NOMO-1 (cell line): ENCODE measurements around the gene PDE7B.

Source experiments
- DNase-seq, 2 experiments: peaks; one replicate each; lab custom pipeline; 2025; ENCODE audit not compliant: unreplicated experiment in 2 of 2; lab: John Stamatoyannopoulos, UW

Gene PDE7B

DNA sequence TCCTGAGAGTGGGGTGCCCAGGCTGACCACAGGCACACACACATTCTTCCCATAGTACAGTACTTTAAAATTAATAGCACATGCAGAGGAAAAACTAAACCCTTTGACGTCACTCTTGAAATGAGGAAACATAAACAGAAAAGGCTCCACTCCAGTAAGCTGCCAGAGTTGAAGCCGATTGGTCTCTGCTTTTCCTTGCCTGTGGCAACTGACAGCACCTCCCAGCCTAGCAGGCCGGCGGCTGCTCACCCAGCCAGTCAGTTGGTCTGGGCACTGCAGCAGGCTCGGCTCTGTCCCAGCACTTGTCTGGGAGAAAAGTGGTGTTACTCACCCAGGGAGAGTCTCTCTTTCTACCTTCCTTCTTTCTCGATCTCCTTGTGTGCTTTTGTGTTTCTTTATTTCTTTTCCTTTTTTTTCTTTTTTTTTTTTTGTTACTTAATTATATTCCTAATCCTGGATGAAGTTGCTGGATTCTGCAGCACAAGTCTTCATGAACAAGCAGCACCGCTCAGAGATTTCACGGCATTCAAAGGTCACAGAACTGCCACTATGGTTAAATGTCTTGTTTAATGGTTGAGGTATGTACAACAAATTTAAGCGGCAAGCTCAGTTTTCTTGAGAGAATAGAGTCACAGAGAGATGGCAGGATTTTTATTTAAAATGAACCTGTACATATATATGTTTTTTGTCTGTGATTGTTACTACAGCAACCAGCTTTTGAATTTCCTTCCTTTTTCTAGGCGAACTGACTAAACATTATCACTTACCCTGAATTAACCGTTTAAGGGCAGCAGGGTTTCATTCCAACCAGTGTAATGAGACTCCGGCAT is at the start of gene PDE7B:
TSS of gene PDE7B (plus strand) at position 260 of the 830 bp plus-strand sequence.
- peak; percentile 81 to 83 for DNase-seq

DNA sequence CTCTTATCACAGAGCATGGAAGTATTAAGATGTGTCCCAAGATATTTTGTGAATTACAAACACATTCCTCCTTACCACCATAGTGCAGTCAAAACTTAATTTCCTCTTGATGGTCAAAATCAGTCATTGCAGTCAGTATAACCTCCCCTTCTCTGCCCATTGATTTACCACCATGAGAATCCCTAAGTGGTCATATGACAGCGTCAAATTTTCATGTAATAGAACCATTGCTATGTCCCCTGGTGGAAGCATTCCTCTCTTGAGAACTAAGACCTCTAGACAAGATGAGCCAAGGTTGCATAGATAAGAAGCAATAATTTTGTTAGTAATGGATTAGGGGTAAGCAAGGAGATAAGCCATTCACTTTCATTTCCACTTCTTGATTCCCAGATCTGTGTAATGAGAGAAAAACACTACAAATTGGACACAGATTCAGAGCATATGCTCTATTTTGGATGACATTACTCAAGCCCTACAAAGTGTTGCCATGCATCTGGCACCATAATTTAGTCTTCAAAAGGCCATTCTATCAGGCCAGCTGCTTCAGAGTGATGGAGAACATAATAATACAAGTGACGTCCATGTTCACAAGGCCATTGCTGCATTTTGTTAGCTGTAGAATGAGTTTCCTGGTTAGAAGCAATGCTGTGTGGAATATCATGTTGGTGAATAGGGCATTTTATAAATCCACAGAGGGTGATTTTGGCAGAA is 49.6 kb upstream of the PDE7B start:
- DNase-seq, result no peak

GRCh38 chr6:135810486-135810885 is 41.0 kb upstream of the PDE7B start:
- no peak for DNase-seq

DNA sequence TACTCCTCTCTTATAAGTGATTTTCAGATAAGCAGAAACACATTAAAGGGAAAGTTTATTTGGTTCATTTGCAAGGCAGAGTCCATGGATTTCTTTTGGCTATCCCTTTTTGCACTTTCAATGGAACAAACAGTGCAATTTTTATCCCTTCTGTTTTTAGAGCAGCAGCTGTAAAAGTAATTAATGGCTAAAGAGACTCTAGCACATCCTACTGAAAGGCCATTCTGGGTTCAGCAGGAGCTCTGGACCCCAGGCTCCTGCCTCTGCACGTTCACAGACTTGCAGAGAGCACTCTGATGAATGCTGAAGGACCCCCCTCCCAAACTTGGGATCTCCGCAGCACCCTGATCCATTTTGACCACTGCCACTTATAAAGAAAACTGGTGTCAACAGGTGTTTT is 40.3 kb upstream of the PDE7B start:
- no peak for DNase-seq

DNA sequence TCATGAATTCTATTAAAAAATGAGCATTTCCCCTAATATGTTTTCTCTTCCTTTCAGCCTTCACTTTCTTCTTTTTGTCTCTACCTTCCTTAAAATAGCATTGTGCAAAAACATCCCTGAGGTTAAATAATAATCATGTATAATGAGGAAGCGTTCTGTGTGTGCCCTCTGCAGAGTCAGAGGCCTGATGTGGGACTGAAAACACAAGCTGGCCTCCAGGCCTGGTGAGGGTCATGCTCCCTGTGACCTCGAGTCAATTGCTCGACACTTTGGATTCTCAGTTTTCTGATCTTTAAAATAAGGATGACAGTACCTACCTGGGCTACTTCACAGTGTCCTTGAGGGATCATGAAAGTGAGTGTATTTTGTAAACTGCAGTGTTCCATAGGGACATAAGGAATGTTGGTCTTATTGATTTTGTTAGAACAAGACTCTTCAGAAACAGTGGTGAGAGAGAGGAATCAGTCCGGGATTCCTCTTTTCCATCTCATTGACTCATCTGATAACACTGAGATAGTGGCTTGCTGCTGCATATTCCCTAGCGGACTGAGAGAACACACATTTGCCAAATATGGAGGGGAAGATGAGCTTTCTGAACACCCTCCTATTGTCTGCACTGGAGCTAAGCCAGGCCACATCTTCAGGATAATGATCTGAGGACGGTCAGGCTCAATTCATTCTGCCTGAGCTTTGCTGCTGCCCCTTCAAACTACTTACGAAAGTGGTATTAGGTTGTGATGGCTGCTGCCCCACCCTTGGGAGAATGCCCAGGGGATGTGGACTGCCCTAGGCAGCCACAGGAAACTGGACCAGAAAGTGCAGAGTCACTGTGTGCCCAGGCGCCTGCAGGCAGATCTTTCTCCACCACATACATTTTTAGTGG is 39.6 kb upstream of the PDE7B start:
- DNase-seq, result peak; percentile 13 to 40

- DNase-seq, result no peak
Observed at GRCh38 chr6:135813401-135813800, 38.1 kb upstream of the PDE7B start.

DNA sequence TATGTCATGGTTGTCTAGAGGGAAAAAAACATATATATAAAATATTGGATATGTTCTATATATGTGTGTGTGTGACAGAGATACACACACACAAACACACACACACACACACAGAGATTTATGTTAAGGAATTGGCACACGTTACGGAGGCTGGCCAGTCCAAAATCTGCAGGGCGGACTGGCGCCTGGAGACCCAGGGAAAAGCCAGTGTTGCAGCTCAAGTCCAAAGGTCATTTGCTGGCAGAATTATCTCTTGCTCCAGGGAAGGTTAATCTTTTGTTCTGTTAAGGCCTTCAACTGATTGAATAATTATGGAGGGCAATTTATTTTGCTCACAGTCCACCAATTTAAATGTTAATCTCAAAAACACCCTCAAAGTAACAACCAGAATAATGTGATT is 37.5 kb upstream of the PDE7B start:
- no peak for DNase-seq

DNA sequence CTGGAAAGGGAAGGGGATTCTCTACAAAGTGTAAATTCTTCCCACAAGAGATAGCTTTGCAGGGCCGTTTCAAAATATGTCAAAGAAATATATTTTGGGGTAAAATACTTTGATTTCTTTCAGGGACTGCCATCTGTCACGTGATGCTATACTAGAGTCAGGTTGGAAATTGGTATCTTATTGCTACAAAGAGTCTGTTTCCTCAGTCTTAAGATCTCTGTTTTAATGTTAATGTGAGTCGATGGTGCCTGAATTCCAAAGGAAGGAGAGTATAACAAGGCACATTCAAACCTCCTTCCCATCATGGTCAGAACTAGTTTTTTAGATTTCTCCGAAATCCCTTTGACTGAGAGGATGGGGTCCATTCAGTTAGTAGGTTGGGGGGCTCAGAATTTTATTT is 36.3 kb upstream of the PDE7B start:
- no peak for DNase-seq

GRCh38 chr6:135817035-135817434 is 34.5 kb upstream of the PDE7B start:
- no peak for DNase-seq

DNA sequence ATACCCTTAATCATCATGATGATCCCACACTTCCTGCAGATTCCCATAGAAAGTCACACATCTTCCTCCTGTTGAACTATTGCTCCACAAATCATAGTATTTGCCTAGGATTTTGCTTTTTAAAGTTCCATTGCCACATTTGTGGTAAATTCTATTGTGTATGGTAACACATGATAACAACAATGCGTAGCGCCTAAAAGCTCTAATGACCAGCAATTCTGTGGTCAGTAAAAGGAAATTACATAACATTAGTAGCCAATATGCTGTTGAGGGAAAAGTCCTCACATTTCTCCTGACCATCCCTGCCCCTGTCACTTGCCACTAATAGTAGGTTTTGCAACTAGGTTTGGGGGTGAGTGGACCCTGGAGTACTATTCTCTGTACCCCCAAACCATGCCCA is 31.8 kb upstream of the PDE7B start:
- peak; percentile 5 to 46 for DNase-seq

GRCh38 chr6:135820340-135820739 is 31.2 kb upstream of the PDE7B start:
- no peak for DNase-seq

DNA sequence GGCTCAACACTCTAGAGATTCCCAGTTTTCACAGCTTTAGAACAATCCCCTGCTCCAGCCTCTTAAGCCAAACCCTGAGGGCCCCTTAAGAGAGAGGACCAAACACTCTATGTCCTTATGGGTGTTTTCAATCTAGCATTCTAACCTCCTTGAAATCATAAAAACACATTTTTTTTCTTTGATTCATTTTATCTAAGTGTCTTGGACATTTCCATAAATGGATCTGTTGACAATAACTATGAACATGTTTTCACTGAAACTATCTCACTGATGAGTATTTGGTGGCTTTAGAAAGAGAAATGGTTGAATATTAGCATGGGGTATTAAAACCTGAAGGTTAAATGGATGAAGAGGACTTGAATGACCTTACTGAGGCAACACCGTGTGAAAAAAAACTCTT is 27.6 kb upstream of the PDE7B start:
- DNase-seq, result no peak

GRCh38 chr6:135826236-135826804 is 25.2 kb upstream of the PDE7B start:
- DNase-seq, result no peak

- DNase-seq, result no peak
Observed at GRCh38 chr6:135828021-135828420, 23.5 kb upstream of the PDE7B start.

- no peak for DNase-seq
Observed at GRCh38 chr6:135830452-135830881, 21.0 kb upstream of the PDE7B start.

DNA sequence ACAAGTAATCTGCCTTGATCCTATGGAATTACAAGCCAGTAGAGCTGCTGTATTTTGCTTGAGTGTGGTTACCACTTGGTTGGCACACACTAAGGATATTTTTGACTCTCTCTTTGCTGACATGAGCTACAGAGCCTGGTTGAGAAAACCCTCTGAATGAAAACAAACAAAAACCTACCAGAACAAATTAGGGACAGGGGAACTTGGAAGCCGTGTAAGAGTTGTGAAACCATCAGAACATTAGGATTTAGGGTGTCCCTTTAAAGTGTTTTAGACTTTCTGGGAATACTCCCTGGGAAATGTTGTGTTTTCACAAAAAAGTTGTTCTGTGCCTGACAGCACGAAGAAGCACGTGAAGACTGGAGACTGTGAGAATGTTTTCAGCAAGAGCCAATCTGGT is 20.5 kb upstream of the PDE7B start:
- DNase-seq, result no peak

- DNase-seq, result no peak
Observed at GRCh38 chr6:135832166-135832565, 19.3 kb upstream of the PDE7B start.

- no peak for DNase-seq
Observed at GRCh38 chr6:135833771-135834170, 17.7 kb upstream of the PDE7B start.

DNA sequence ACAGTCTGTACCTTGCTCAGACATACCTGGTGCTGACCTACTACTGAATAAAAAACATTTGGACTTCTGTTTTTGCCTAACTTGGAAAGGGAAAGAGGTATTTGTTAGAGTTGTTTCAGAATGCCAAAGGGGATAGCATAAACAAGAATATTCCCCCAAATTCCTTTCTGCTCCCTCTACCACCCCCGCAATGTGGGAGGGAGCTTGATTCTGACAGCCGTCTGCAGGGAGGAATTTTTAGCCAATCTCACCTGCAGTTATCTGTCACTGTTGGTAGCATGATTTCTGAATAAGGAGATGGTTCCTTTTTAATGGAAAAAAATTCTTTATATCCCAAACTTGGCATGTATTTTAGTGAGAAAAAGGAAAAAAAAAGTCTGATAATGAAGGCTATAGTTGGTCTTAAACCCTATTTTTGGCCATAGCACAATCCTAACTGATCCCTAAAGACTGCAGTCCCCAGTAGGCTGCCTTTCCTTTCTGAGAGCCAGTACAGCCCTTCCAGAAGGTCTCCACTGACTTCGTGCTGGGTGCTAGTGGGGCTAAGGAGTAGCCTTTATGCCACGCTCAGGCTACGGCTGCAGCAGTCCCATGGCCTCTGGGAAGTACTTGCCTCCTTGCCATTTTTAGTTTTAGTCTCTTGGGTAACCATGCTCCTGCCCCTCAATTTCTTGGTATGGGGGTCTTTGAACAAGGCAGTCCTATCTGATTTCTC is 13.6 kb upstream of the PDE7B start:
- no peak for DNase-seq

DNA sequence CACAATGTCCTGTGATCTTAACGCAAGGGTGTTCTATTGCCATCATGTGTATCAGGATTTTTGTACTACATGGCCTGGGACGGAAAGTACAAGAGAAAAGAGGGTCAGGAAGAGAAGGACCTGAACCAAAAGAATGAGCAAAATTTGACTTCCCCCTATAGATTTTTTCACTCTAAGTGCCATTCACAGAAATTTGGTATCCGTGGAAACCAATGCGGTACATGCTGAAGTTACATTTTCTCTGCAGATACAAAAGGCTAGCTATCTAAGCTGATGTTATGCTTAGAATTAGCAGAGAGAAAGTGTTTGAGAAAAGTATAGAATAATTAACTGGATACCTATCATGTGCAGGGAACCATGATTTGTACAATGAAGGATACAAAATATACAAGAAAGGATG is 12.4 kb upstream of the PDE7B start:
- DNase-seq, result no peak
